SHP77 (cell line): ENCODE measurements around the gene DIP2C.

Experiments
- DNase-seq, 2 experiments: peaks; one replicate each; lab custom pipeline; 2025; lab: John Stamatoyannopoulos, UW

The DIP2C gene

DNA sequence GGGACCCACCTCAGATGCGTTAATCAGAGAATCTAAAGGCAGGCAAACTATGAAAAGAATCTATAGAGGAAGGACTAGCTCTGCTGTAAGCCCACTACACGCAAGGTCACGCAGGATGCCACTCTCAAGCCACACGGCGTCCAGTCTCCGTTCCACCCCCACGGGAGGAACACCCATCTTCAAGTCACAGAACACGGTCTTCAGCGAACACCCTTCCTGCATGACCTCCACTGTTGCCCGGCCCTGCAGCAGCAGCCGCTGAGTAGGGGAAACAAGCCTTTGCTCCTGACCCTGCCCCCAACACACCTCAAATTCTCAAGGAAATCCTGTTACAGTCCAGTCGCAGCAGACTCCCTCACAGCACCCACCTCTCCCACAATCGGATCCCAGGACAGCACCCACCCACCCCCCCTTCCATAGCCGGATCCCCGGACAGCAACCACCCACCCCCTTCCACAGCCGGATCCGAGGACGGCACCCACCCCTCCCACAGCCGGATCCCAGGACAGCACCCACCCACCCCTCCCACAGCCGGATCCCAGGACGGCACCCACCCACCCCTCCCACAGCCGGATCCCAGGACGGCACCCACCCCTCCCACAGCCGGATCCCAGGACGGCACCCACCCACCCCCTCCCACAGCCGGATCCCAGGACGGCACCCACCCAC lies 133.7 kb downstream of the DIP2C start:
- DNase-seq = no peak

DNA sequence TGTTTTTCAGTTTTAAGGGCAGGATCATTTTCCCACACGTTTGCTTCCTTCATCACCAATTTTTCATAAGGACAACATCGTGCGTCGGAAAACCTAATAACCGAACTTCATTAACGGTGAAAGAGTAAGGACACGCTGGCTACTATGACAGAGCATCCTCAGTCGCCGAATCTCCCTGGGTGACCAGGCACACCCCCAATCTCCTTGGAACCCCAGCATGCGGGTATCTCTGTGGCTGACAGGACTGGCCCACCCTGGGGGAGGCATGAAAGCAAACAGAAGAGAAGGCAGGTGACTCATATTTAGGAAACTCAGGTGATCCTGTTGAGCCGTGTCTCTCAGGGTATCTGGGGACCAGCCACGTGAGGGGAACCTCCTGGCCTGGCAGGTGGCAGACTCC lies 134.2 kb downstream of the DIP2C start:
- DNase-seq = no peak

DNA sequence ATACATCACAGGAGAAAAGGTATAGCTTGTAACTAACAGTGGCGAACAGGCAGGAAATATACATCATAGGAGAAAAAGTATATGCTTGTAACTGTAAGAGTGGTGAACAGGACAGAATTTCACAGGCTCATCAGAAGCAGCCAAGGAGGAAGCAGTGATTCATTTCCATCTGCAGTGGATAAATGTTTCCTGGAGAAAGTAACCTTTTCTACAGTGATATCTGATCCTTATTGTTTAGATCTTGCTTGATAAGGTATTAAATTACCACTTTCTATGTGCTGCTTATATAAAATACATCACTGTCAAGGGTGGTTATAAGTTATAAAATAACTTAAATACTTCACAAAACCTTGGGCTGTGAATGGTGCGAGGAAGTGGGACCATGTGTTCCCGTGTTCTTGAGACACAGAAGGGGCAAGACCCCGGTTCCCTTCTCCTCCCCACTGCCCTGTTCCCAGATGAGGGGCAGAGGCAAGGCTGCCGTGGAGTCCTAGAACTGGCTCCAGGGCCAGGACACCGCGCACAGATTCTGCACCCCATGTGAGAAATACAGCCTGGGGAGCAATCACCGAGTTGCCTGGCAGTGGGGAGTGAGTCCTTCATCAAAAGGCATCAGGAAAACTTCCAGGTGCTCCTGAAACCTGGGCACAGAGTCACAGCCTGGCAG lies 135.2 kb downstream of the DIP2C start:
- DNase-seq = no peak

DNA sequence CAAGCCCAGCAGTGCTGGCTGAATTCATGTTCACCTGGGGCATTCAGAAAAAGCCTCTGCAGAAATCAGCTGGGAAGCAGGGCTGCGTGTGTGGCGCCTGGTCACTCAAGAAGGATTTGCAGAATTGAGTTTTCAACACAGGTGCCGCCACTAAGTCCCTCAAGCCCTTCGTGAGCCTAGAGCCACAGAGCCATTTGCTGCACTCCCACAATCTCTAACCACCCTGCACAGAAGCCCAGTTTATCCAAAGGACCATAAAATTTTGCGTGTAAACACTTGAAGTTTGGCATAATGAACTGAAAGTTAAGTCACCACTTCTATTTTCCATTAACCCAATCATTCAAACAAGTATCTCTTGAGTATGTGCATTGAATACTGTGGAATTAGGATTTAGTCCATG lies 136.2 kb downstream of the DIP2C start:
- no peak for DNase-seq

DNA sequence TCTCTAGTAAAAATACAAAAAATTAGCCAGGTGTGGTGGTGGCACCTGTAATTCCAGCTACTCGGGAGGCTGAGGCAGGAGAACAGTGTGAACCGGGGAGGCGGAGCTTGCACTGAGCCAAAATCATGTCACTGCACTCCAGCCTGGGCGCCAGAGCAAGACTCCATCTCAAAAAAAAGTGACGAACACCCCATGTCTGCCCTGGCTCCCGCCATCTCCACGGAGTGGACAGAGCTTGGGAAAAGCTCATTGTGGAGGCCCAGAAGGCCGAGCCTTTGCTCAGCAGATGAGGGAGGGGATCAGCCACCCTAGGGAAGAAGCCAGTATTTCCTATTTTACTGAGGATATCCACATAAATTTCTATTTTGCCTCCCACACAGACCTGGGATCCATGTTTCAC lies 136.8 kb downstream of the DIP2C start:
- DNase-seq = no peak

DNA sequence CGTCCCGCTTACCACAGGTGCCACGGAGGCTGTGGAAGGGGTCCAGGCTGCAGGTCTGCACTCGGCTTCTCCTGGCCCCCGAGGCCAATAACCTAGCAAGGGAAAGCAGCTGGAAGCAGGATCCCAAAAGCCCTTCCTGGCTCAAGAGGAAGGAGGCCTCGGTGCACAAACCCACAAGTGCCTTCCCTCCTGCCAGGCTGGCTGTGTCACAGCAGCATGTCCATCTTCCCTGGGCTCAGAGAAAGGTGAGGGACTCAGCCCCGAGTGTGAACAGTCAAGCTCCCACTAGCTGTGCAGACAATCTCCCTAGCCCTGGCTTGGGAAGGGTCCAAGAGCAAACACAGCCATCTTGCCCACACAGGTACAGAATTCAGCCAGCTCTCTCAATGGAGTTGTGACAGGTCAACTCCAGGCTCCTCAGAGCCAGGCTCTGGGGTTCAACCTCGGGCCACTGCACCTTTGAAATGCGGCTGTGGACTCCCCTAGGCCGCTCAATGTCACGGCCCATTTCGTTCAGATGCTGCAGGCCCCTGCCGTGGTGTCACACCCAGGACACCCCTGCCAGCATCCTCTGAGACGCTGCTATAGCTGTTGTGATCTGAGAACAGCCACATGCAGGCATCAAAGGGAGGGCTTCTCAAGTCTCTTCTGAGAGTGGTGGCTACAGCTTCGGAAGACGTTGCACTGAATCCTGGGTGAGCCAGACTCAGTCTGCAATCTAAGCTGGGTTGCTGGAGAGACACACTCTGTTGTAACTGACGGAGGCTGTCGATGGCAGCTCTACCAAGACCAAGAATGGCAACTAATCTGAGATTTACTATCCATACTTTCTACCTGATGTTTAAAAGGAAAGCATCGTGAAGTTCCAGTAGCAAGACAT lies 137.9 kb downstream of the DIP2C start:
- no peak for DNase-seq

DNA sequence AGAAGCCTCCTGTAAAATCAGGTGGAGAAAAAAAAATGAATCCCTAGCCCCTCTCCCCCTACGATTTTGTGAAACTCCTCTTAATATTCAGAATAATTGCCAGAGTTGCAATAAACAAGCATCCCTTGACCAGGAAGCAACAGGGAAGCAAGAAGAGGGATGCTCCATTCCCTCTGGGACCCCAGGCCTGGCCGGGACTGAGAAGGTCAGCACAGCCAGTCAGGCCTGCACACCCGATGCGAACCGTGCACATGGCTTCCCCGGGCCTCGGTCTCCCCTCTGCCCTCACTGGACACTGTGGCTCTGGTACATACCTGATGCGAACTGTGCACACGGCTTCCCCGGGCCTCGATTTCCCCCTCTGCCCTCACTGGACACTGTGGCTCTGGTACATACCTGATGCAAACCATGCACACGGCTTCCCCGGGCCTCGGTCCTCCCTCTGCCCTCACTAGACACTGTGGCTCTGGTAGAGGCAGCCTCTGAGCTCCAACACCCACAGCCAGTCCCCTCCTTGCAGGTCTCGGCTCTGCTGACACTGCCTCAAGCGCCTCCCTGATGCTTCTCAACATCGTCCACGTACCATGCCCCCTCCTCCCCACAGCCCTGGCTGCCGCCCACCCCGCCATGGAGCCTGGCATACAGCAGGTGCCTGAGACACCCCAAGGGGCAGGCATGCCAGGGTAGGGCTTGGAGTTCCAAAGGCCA lies 138.6 kb downstream of the DIP2C start:
- DNase-seq = no peak

DNA sequence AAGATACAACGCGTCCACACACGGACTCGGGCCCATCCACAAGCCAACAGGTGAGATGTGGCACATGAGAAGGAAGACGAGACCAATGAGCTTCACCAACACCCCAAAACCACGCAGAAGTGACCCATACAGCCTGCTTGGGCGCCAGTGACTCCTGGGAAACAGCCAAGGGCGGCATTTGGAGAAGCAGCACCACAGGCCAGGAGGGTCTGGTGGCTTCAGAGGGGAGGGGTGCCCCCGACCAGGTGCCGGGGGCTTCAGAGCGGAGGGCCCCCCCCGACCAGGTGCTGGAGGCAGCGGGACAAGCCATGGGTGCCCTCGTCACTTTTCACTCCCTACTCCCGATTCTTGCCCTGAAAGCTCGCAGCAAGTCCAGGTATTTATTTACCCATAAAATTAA lies 140.1 kb downstream of the DIP2C start:
- DNase-seq = no peak

DNA sequence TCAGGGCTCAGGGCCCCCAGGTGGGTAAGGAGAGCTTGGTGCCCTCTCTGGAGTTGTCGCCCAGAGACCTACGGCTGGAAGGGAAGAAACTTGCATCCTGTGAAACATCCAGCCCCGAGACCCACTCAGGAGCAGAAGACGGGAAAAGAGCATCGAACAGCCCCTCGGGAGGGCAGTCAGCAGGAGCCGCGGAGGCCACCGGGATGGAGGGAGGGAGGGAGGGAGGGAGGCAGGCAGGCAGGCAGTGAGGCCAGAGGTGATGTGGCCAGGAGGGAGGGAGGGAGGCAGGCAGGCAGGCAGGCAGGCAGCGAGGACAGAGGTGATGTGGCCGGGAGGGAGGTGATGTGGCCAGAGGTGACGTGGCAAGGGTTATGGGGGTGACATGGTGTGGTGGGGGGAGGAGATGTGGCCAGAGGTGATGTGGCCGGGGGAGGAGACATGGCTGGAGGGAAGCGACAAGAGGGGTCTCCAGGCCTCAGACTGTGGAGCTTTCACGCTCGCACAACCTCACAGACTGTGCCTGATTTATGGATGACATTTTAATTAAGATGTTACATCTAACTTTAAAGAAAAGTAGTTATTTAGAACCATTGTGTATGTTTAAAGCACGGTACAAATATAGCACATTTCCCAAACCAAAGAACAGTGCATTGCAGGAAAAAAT lies 141.1 kb downstream of the DIP2C start:
- DNase-seq = no peak

DNA sequence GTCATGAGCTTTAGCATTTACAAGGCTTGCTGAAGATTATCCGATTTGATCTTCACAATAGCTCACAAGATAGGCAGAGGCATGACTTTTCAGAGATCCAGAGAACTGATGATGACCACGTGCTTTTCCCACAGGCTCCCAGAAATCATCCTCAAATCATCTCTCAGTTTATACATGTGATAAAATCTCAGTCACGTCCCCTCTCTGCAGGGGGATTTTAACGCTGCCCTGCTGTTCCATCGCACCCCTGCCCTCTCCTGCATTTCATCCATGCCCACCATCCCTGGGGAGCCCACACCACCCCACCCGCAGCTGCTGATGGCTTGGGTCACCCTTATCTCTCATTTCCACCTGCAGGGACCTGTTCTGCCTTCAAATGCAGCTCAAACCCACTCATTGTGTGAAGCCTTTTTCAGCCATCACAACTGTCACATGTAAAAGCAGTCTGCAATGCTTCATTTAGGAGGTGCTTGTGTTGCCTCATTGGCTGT lies 141.8 kb downstream of the DIP2C start:
- DNase-seq = no peak

DNA sequence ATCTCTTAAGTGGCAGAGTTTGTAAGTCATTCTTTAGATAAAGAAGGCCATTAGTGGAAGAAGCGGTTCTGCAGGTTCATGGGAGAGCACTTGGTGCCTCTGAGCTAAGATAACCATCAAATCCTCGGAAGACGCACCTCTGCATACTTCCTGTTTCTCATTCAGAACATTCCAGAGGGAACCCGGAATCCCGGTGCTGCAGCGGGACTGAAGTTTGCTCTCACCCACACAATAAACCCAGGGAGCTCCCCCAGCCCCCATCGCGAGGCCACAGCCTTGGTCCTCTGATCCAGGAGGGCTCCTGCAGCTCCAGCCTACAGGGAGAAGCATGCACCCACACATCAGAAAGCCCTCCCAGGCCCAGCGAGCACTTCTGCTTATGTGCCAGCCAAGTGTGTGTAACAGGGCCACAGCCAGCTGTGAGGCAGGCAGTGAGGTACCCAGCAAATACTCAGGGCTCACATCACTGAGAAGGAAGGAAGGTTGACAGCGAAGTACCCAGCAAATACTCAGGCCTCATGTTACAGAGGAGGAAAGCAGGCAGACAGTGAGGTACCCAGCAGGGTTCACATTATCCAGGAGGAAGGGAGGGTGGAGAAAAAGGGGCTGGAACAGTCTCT lies 142.4 kb downstream of the DIP2C start:
- DNase-seq = no peak

DNA sequence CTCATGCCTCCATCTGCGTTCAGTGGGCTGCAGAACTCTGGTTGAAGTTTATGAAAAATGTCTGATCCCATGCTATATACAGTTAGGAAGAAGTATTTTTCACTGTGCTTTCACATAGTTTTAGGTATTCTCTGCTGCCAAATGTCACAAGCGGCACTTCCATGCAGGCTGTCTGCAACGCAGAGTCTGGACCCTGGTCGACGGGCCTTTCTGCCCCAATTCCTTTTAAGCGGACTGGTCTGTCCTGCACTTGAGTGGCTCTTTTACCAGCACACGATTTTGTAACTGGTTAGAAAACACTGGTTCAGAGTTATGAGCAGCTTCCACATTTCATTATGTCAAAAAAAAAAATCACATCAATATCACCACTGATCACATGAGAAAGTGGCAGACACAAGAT lies 143.0 kb downstream of the DIP2C start:
- no peak for DNase-seq

DNA sequence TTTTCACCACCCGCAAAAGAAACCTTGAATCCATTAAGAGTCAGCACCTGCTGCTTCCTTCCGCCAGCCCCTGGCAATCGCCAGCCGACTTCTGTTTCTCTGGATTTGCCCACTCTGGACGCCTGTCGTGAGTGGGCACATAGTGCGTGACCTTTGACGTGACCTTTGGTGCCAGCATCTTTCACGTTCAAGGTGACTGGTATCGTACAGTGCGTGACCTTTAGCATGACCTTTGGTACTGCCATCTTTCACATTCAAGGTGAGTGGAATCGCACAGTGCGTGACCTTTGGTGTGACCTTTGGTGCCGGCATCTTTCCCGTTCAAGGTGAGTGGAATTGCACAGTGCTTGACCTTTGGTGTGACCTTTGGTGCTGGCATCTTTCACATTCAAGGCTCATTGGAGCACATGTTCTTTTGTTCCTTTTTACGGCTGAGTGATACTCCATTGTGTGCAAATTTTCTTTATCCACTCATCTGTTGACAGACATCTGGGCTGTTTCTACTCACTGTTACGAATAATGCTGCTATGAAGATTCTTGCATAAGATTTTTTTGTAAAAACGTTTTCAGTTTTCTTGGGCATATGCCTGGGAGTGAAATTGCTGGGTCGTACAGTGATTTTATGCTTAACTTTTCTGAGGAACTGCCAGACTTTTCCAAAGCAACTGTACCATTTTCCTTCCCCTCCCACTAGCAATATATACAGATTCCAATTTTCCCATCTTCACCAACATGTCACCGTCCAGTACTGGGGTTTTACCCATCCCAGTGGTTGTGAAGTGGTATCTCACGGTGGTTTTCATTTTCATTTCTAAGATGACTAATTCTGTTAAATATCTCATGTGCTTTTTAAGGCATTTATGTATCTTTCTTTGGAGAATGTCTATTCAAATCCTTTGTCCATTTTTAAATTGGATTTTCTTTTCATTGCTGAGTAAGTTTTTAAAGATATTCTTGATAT lies 145.3 kb downstream of the DIP2C start:
- DNase-seq = no peak

DNA sequence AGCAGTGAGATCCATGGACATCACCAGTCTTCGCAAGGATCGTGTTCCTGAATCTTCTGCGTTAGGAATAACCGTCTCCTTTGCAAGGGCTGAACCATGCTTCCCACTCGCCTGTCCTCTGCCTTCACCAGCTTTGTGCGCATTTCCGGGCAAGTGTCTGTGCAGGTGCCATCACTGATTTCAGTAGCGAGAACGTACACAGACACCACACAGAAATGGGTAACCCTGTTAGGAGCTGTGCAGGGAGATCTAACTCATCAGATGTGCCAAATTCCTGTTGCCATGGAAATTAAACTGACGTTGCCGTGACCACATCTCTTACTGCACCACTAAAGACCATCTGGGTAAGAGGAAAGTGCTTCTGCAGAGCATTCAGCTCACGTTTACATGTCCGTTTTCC lies 146.3 kb downstream of the DIP2C start:
- DNase-seq = no peak

DNA sequence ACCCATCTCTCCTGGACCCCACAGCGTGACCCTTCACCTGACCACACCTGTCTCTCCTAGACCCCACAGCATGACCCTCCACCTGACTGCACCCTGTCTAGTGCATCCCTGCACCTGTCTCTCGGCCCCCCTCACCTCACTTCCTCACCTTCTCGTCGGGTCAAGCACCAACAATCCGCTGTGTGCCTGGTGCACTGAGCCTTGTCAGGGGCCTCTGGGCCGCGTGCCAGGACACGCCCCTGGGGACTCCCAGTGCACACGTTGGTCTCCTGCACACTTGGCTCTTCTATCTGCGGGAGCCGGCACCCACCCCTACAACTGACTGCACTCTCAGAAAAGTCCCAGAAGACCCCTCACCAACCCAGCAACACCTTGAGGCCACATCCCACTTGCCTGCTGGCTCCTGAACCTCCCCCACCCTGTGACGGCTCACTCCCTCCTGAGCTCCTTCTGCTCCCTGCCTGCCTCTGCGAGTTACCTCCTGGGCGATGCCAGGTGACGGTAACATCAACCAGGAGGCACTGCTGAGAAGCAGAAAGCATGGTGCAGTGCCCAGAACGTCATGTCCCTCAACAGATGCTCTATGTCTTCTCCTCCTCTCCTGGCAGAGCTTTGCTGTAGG lies 147.6 kb downstream of the DIP2C start:
- DNase-seq = peak; percentile 38 to 42

DNA sequence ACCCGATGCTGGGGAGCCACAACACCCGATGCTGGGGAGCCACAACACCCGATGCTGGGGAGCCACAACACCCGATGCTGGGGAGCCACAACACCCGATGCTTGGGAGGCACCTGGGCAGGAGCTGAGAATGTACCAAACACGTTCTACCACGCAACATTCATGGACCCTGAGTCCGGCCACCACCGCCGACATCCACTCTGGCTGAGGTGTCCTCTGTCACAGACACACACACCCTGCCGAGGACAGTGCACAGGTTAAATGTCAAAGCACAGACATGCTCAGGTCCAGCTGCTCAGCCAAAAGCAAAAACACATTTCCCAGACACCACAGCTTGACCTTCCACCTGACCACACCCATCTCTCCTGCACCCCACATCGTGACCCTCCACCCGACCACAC lies 148.4 kb downstream of the DIP2C start:
- no peak for DNase-seq

DNA sequence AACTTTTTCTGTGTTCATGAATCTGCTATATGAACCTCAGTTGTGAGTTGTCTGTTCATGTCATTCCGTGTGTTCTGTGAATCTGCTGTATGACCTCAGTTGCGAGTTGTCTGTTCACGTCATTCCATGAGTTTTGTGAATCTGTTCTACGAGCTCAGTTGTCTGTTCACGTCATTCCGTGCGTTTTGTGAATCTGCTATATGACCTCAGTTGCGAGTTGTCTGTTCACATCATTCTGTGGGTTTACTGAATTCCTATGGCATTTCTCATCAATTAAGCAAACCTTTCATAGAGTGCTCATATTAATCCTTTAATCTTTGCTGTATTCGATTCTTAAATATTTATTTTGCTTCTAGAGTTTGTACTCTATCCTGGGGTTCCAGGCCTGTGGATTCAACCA lies 150.6 kb downstream of the DIP2C start:
- DNase-seq = no peak

DNA sequence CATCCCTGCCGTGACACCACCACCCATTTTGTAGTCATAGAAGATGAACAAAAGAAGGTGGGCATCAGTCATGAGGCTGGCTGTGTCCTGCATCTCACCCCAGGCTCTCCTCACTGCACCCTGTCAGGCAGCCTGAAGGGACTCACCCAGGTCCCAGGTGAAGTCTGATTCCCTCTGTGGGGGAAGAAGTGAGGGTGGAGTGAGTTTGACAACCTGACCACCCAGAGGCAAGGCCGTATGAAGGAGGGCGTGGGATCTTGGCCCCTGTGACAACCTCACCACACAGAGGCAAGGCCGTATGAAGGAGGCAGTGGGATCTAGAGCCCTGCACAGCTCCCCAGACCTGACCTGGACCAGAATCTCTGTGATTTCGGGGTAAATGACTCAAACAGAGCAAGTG lies 152.5 kb downstream of the DIP2C start:
- no peak for DNase-seq

DNA sequence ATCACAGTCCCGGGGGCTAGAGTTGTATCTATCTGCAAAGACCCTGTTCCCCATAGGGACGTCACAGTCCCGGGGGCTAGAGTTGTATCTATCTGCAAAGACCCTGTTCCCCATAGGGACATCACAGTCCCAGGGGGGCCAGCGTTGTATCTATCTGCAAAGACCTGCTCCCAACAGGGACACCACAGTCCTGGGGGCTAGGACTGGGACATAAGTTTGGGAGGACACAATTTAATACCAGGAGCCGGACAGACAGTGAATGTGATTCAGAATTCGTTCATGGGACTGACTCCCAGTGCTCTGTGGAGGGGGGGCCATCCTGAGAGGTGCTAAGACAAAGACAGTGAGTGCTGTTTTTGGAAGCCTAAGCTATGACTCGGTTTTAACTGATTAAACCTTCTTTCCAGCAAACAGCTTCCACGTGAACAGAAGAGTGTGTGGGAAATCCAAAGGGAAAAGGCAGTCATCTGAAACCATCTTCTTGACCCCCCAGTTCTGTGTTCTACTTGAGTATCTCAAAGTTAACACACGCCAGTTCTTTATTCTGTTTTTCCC lies 153.0 kb downstream of the DIP2C start:
- no peak for DNase-seq
